Ectodermal cell (in vitro differentiated cells): ENCODE measurements around the gene C1orf198.
A peak's percentile ranks its signal among the peaks of the same experiment; 100 is the strongest.

ENCODE experiments used
- H3K27ac ChIP-seq: 2 replicates; pipeline ENCODE4 v1.7.0; 2013; ENCODE audit warnings: mild to moderate bottlenecking, low read depth, low read length; ENCODE audit not compliant: insufficient read depth, poor library complexity, severe bottlenecking
- H3K27me3 ChIP-seq: 2 replicates; pipeline ENCODE4 v1.7.0; 2013; ENCODE audit warnings: mild to moderate bottlenecking, low read length; ENCODE audit not compliant: insufficient read depth, control insufficient read depth, poor library complexity, severe bottlenecking
- H3K36me3 ChIP-seq: one replicate; pipeline ENCODE4 v1.7.0; 2013; ENCODE audit warnings: low read length; ENCODE audit not compliant: control insufficient read depth, insufficient read depth
- H3K4me1 ChIP-seq: one replicate; pipeline ENCODE4 v1.7.0; 2013; ENCODE audit warnings: low read length; ENCODE audit not compliant: control insufficient read depth, insufficient read depth
- H3K4me3 ChIP-seq: 2 replicates; pipeline ENCODE4 v1.7.0; 2013; ENCODE audit warnings: low read depth, low read length, control low read depth; ENCODE audit not compliant: insufficient read depth
- H3K9me3 ChIP-seq: 2 replicates; pipeline ENCODE4 v1.7.0; 2013; ENCODE audit warnings: mild to moderate bottlenecking, low read length, moderate library complexity; ENCODE audit not compliant: control insufficient read depth
- WGBS, 2 experiments: methylation state at CpG; one replicate each; pipeline ENCODE4 v1.1.7; 2013; ENCODE audit warnings: missing lambda C conversion rate in 2 of 2; 5-methylcytosine and 5-hydroxymethylcytosine counted together

Gene C1orf198

DNA sequence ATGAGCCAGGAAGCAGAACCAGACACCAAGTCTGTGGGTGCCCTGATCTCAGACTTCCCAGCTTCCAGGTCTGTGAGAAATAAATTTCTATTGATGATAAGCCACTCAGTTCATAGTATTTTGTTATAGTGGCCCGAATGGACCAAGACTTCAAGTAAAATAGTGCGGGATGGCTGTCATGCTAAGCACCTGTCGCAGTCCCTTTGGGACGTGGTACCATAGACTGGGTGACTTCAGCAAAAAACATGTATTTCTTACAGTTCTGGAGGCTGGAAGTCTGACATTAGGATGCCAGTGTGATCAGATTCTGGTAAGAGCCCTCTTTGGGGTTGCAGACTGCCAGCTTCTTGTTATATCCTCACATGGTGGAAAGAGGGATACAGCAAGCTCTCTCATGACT, 2.6 kb upstream of the C1orf198 start:
- H3K4me3 ChIP-seq, result no peak overlapping the region
- H3K4me1 ChIP-seq, result peaks cover 20% of the 10 kb centered on the region
- no peak overlapping the region for H3K27ac ChIP-seq
- no peaks in the 10 kb centered on the region for H3K9me3 ChIP-seq
- no peaks in the 10 kb centered on the region for H3K27me3 ChIP-seq
- 97% methylated on average over 4 of the region's 4 CpGs for WGBS, 2 experiments
- H3K36me3 ChIP-seq, result no peaks in the 10 kb centered on the region

DNA sequence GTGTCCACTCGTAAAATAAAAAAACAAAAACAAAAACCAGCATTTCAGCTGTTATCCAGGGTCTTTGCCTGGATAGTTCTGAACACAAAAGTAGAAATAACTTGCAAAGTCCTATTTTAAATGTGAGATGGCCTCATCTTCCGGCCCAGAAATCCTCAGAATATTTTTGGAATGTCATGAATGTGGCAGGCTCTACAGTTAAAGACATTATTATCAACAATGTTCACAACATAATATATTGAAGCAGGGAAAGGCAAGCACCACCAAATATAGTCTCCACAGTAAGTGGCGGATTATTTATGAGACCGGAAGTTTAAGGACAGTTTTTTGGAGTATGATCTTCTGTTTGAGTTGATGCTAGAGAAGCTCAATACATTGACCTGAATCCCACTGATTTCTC, 1.2 kb upstream of the C1orf198 start:
- no peaks in the 10 kb centered on the region for H3K9me3 ChIP-seq
- H3K4me3 ChIP-seq, result no peak overlapping the region
- H3K27me3 ChIP-seq, result no peaks in the 10 kb centered on the region
- H3K36me3 ChIP-seq, result peaks cover 3% of the 10 kb centered on the region
- 73 to 89% methylated on average over 1 to 4 of the region's 4 CpGs for WGBS, 2 experiments
- peaks cover 25% of the 10 kb centered on the region for H3K4me1 ChIP-seq
- H3K27ac ChIP-seq, result peak overlapping the region; percentile 2

DNA sequence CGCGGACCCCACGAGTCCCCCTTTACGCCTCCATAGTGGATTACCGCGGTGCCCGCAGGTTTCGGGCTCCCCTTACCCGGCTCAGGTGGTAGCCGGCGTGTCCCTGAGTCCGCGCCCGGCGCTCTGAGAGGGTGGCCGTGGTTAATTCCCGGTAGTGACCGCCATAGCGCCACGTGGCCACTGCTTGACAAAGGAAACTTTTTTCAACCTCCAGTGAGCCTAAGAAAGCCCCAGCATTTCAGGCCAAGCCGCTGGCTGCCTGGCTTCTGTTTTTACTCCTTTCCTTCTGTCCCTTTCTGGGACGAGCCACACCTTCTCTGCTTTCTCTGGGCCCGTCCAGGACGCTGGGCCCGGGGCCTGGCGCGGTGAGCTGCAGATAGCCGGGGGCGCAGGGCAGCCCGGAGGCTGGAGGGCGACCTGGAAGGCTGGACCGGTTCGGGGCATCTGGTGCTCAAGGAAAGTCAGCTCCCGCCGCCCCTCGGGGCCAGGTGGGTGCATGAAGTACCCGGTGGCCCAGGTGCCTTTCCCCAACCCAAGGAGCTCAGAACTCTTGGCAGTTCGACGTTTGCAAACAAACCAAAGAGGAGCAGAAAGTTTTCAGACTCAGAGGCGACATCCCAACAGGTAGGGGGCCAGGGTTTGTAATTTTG, 540 bp upstream of the C1orf198 start:
- H3K4me3 ChIP-seq, result peak overlapping the region; percentile 42
- peaks cover 3% of the 10 kb centered on the region for H3K36me3 ChIP-seq
- WGBS, 2 experiments, result 4% methylated on average over 39 to 40 of the region's 40 CpGs
- H3K9me3 ChIP-seq, result no peaks in the 10 kb centered on the region
- H3K27ac ChIP-seq, result peak overlapping the region; percentile 99
- no peaks in the 10 kb centered on the region for H3K27me3 ChIP-seq
- peaks cover 30% of the 10 kb centered on the region for H3K4me1 ChIP-seq

DNA sequence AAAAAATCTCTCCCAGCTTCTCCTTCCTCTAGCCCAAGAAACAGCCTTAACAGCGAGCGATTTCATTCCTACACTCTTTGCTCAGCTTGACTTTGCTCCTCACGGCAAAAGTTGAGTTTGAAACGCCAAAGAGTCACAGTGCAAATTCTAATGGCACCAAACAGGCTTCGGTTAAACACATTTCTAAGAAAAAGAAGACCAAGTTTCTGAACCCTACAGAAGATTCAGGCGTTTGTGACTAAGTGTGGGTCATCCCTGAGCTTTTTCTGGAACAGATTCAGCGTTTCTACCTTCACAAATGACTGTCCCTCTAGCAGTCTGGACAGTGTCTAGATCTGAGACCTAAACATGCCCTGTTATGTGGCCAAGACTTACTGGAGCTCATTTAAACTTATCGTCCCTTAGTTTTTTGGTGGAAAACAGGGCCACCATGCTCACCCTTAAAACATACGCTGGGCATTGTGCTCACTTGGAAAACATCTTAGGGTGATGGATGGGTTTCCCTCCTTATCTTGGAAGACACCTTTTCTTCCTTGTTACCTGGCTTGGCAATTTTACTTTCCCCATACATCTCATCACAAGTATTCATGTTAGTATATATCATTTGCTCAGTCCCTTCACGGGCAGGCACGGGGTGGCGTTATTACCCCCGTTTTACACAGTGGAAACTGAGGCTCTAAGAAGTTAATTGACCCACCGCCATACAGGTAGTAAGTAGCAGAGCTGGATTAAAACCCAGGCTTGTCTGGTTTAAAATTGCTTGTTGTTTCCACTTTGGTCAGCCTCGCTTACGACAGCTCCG, 1.0 kb downstream of the C1orf198 start:
- WGBS, 2 experiments, result 35 to 37% methylated on average over 17 of the region's 17 CpGs
- Histone ChIP-seq H3K4me3 (peak overlapping the region; percentile 93), H3K4me1 (peaks cover 35% of the 10 kb centered on the region), H3K27me3 (no peaks in the 10 kb centered on the region), H3K9me3 (no peaks in the 10 kb centered on the region), H3K27ac (no peak overlapping the region), H3K36me3 (peaks cover 3% of the 10 kb centered on the region)

DNA sequence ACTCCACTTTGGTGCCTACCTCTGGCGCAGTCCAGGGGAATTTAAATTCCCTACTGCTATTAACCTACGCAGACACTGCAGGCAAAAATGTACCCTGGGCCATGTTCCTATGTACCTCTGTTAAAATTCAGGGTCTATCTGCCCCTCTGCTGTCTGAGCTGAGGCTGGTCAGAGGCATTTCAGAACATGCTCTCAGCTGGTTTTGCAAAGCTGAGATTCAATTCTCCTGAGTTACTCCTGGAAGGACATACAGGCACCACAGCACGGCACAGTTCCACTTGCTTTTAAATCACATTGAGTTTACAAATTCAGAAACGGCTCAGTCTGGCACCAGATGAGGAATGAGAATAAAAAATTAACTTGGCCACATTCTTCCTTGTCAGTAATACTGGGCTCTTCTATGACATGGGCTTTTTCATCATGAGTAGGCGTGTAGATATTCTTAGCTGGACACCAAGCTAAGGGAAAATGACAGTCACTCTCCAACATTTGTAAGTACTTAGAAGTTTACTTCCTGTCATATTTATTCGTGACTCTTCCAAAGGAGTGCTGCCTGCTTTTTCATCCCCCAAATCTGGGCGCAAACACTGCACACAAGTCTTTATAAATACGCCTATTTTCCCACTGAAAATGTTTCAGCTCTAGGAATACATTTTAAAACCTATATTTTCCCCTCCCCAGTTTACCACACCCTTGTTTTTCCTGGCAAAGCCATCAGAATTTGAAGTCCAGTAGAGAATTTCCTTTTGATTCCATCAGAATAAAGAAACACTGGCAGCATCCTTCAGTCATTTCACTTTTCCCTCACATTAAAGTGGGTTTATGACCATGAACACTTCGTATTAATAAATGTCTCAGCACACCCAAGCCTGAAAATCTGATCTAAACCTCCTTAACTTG, 1.9 kb downstream of the C1orf198 start:
- Histone ChIP-seq H3K4me1 (peaks cover 35% of the 10 kb centered on the region), H3K4me3 (peak overlapping the region; percentile 93), H3K27me3 (no peaks in the 10 kb centered on the region), H3K9me3 (no peaks in the 10 kb centered on the region), H3K27ac (no peak overlapping the region), H3K36me3 (peaks cover 11% of the 10 kb centered on the region)
- WGBS, 2 experiments, result 87% methylated on average over 9 of the region's 9 CpGs

DNA sequence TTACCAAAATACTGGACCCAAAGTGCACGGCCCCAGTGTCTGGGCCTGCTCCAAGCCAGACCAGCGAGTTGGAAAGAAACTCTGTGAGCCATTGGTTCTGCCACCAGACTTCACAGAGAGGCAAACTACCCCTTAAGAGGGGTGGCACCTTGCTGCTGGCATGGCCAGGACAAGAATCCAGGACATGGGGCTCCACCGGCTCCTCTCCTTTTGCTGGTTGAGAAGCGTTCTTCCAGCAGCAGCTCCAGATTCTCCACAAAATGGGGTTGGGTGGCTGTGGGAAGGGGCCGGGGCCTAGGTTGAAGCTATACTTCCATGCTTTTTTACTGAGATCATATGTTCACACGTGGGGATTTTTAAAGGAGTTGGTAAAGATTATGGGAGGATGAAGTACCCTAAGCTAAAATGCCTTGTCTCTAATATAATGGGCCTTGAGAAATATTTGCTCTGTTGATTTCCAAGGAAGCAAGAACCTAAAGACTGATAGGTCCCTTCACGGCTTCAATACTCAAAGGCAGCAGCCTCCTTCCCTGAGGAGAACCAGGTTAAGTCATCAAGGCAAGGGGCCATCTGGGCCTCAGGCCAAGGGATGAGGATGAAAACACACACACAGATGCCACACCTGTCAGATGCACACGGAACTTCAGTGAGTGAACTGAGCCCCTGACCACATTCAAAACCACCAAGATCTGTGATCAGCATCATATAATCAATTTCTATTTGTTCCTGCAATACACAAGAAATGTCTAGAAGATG, 3.1 kb downstream of the C1orf198 start:
- WGBS, 2 experiments, result 94 to 96% methylated on average over 8 of the region's 8 CpGs
- Histone ChIP-seq H3K27ac (no peak overlapping the region), H3K27me3 (no peaks in the 10 kb centered on the region), H3K4me3 (no peak overlapping the region), H3K4me1 (peaks cover 35% of the 10 kb centered on the region), H3K9me3 (no peaks in the 10 kb centered on the region), H3K36me3 (peaks cover 11% of the 10 kb centered on the region)

DNA sequence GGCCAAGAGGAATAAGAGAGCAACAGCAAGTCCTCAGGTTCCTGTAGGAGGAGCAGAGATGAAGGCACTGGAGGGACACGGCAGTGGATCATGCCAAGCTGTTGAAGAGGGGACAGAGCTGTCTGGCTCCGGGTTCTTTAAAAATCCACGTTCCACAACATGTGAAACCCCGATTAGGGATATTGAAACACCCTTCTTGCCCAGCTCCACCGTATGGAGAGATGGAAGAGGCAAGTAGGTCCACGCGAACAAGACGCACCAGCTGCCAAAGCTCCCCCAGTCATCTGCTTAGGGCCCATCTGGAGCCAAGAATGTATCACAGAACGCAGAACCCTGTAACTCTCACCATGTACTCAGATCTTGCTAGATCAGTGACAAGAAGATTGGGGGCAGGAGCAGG, 3.9 kb downstream of the C1orf198 start:
- Histone ChIP-seq H3K27me3 (no peaks in the 10 kb centered on the region), H3K27ac (no peak overlapping the region), H3K4me3 (no peak overlapping the region), H3K9me3 (no peaks in the 10 kb centered on the region), H3K4me1 (peaks cover 36% of the 10 kb centered on the region), H3K36me3 (peaks cover 11% of the 10 kb centered on the region)
- 83 to 88% methylated on average over 9 of the region's 9 CpGs for WGBS, 2 experiments

DNA sequence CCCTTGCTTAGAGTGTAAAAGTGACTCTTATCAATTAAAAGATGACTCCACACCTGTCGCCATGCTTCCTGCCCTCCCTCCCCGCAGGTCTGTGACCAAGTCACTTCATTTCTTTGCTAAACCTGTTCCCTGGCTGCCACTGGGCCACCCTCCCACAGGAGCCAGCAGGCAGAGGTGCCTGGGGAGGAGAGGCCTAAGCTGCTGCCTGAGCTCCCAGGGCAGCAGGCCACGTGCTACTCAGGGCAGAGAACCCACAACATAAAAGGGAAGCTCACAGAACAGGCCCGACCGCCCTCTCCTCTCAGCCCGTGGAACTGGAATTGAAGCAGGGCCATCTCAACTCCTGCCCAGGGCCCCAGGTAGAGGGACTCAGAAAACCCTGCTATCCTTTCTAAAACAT, 4.9 kb downstream of the C1orf198 start:
- WGBS, 2 experiments, result 65 to 74% methylated on average over 6 of the region's 6 CpGs
- Histone ChIP-seq H3K9me3 (no peaks in the 10 kb centered on the region), H3K4me1 (peaks cover 40% of the 10 kb centered on the region), H3K27ac (no peak overlapping the region), H3K36me3 (peaks cover 11% of the 10 kb centered on the region), H3K4me3 (no peak overlapping the region), H3K27me3 (no peaks in the 10 kb centered on the region)

DNA sequence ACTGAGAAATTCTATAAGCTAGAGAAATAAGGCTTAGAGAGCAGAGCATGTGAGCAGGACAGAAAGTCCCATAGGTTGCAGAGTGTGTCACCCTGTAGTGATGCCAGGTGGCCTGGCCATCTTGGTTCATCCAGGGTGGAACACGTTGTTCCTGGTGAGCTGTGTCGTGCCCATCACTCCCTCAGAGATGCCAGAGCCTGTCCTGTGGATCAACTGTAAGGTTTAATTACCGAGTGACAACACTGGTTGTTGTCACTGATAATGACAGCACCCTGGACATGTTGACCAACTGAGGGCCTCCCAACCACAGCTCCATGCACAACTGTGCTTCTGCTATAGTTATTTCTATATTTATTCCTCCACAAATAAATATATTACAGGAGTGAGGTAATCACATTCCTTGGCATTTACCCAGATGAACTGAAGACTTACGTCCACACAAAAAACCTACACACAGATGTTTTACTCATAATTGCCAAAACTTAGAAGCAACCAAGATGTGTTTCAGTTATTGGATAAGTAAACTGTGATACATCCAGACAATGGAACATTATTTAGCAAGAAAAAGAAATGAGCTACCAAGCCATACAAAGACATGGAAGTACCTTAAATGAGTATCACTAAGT, 6.2 kb downstream of the C1orf198 start:
- Histone ChIP-seq H3K4me1 (peaks cover 50% of the 10 kb centered on the region), H3K9me3 (no peaks in the 10 kb centered on the region), H3K36me3 (peaks cover 11% of the 10 kb centered on the region), H3K27me3 (no peaks in the 10 kb centered on the region), H3K27ac (no peak overlapping the region), H3K4me3 (no peak overlapping the region)
- 90 to 91% methylated on average over 3 to 4 of the region's 4 CpGs for WGBS, 2 experiments
